NCI-H446 (cell line): ENCODE results near the gene WSB1.
"Not testable (repeated sequence)": the region's sequence is repeated elsewhere in the genome, so short reads cannot be mapped to it uniquely, and the experiment has no call there.

ENCODE experiments used
- DNase-seq, 2 experiments: peaks; one replicate each; lab custom pipeline; 2025; lab: John Stamatoyannopoulos, UW

The WSB1 gene

DNA sequence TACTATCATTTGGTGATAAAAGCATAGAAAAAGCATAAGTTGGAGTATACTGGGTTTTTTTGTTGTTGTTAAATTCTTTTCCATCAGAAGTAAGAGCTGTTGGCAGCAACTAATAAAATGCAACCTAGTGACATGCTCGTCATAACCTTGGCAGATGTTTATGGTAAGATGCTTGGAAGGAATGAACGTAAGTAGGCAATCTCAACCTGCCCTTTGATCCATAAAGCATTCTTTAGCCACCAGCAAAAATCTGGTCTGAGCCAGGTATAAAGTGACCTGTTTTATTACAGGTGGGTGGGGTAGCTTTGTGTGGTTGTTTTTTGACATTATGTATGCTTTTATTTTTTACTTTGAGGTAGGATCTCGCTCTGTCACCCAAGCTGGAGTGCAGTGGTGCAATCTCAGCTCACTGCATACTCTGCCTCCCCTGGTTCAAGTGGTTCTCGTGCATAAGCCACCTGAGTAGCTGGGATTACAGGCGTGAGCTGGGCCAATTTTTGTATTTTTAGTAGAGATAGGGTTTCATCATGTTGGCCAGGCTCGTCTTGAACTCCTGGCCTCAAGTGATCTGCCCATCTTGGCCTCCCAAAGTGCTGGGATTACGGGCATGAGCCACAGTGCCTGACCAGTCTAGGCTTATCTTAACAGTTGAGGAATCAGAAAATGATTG, 22.0 kb downstream of the WSB1 start:
- no peak for DNase-seq

DNA sequence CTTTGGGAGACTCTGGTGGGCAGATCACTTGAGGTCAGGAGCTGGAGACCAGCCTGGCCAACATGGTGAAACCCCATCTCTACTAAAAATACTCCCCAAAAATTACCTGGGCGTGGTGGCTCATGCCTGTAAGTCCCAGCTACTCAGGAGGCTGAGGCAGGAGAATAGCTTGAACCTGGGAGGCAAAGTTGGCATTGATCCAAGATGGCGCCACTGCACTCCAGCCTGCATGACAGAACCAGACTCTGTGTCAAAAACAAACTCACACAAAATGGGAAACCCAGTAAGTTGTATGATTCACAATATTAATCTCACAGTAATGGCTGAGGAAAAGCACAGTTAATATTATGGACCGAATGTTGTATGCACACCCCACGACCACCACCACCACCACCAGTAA, 24.3 kb downstream of the WSB1 start:
- no peak for DNase-seq

DNA sequence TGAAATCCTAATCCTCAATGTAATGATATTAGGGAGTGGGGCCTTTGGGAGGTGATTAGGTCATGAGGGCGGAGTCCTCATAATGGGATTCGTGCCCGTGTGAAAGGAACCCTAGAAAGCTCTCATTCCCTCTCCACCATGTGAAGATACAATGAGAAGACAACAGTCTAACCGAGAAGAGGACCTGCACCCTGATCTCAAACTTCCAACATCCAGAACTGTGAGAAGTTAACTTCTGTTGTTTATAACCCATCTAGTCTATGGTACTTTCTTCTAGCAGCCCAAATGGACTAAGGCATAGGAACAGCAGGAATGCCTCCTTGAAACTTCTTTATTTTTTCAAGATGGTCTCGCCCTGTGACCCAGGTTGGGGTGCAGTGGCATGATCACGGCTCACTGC, 24.7 kb downstream of the WSB1 start:
- DNase-seq: no peak

DNA sequence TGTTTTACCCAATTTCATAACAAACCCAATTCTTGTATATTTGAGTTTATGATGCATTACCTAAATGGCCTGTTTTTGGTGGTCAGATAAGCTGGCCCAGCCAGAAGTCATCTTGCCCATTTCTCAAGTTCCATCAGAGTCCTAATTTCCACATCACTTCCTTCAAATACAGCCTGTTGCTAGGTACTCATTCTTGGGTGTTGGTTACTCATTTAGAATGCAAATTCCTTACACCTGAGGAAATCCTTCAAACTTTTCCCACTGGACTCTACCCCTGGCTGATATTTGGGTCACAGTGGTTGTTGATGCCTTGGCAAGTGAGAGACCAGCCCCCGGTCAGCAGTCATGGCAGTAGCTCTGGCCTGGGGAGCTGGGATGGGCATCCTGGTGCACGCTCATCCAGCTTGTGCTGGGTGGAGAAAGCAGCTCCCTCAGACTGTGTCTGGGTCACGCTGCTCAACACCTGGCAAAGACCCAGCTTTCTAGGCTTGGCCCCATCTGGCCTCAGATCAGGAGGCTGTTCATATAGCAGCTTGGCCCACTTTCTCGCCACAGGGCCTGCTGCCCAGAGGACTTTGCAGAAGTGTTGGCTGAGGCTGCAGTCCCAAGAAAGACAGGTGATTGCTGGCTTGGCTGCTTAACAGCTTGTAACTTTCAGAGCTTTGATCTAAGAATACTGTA, 25.8 kb downstream of the WSB1 start:
- peak; percentile 22 to 91 for DNase-seq

DNA sequence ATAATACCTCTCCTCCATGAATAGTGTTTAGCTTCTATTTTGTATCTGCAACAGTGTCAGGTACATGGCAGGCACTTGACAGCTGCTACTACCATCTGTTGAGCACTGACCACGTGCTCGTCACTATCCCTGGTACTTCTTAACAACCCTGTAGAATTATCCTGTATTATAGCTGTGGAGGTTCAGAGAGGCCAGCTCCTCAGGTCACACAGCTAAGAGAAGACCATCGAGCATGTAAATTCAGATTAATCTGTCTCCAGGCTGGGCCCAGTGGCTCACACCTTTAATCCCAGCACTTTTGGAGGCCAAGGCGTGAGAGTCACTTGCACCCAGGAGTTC, 26.3 kb downstream of the WSB1 start:
- no peak for DNase-seq

DNA sequence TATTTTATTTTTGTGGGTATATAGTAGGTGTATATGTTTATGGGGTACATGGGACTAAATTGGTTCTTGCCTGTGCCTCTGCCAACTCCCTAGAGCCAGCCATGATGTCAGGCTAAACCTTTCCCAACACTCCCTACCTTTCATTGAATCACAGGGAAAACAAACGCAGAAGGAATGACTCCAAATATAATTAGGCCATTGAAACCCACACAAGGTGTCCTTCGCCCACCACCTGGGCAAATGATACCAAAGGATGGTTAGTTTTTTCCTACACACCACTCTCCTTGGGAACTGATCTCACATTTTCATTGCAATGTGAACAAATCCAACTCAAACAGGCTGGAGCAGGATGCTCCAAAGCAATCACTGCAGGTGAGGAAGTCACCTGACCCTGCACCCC, 27.5 kb downstream of the WSB1 start:
- DNase-seq: no peak

DNA sequence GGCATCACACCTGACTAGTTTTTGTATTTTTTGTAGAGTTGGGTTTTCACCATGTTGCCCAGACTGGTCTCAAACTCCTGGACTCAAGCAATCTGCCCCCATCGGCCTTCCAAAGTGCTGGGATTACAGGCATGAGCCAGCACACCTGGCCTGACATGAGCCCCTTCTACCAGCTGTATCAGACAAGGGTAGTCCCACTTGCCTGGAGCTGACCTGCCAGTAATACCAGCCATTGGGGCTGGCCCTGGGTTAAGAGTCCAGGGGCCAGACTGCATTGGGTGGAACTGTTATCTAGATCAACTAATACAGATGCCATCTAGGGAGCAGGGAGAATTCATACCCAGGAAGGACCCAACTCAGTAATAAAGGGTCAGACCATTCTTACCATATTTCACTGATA, 28.1 kb downstream of the WSB1 start:
- no peak for DNase-seq

DNA sequence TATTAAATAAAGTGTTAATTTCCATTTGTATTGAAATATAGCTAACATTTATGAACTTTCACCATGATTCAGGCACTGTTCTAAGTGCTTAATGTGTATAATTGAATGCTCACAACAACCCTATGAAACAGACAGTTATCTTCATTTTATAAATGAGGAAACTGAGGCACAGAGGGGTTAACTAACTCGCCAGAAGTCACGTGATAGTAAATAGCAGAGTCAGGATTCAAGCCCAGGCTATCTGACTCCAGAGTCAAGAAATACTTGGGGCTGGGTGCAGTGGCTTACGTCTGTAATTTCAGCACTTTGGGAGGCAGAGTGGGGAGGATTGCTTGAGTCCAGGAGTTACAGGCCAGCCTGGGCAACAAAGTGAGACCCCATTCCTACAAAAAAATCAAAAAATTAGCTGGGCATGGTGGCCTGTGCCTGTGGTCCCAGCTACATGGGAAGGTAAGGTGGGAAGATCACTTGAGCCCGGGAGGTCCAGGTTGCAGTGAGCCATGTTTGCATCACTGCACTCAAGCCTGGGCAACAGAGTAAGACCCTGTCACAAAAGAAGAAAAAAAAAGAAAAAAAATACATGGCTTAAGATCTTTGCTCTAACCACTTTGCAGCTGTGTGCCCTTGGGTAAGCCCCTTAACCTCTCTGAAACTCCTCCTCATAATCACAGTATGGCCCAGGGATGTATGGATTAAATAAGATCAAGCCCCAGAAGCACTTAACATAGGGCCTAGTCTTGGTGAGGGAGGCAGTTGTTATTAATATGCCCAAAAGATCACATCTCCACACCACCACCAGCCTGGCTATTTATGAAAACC, 29.0 kb downstream of the WSB1 start:
- no peak for DNase-seq

DNA sequence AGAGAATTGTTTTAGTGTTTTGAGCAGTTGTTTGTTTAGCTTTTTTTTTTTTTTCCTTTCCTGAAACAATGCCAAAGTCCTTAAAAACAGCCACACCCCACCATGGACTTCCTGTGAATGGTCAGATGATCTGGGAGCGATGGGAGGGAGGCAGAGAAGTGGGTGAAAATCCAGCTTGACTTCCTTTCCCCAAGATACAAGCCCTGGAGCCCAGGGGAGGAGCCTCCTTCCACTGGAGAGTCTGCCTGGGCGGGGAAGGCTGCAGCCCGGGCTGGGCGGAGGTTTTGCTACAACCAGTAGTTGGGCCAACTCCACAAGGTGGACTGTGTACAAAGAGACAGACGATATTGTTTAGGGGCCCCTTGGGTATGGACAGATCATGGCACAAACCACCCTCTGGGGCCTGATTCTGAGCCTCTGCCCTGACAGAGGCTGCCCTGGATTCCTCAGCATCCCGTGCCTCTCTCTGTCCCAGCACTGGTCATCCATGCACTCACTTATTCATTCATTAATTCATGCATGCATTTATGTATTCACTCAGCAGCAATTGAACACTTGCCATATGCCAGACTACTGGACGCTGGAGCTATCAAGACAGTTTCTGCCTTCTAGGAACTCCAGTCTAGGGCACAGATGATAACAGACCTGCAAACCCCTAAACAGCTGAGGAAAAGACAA, 29.8 kb downstream of the WSB1 start:
- no peak for DNase-seq

DNA sequence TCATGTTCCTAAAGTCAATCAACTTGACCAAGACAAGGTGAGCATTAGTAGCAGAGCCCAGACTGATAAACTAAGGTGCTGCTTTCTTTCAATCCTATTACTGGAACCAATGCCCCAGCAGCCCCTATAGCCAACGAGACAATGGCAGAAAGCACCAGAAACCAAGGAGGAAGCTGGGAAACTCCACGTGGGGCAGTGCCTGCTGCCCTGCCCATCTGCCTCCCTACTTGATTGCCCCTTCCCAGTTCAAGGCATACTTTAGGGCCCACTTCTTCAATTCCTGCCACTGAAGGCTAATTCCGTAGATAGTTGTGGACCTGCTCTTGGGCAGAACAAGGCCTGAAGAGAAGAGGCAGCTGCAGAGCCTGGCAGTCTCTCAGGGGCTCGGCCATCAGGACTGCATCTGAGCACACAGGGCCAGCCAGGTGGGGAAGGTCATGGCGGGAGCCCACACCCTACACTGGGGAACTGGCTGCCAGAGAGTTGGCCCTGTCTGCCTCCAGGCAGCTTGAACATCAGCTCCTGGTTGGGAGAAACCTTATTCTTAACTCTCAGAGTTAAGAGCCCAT, 30.9 kb downstream of the WSB1 start:
- DNase-seq: no peak

DNA sequence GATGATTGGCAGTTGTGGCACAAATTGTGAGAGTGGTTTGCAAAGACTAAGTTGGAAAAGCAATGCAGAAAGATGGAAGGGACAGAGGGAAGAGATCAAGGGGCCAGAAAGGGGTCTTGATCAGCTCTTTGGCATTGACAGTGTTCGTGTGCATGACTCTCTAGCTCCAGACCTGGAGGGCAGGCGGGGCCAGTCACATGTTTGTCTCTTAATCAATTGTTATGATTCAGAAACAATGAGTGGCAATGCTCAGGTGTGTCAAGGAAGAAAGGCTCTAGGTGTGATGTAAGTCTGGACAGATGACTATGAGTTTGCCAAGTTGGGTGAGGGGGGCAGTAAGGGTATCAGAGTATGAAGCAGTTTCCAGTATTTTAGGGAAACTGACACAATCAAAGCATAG, 32.1 kb downstream of the WSB1 start:
- DNase-seq: no peak

DNA sequence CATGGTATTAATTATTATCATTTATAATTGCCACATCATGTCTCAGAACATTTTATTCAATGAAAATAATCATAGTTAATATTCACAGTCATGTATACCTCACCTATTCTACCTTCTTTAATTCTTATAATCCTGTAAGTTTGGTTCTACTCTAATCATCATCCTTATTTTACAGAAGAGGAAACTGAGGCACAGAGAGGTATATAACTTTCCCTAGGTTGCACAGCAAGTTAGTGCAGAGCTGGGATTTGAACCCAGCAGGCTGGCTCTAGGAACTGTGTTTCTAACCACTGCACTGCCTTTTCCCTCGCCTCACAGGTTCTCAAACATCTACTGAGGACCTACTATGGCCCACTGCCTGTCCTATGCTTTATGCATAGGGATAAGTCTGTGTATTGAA, 32.7 kb downstream of the WSB1 start:
- DNase-seq: no peak

DNA sequence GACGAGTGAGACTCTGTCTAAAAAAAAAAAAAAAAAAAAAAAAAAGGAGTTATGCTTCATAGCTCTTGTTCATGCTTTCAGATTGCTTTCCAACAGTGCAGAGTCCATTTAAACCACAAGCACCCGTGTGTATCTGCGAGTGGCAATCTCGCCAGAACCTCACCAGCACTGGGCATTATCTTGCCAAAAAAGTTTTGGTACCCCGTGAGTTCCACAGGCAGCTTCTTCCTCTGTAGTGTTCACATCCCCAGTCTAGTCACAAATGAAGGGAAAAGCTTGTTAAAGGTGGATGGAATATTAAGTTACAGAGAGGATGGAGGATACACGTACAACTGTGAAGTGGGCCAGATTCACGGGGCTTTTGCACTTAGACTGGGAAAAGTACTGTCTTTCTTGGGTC, 33.5 kb downstream of the WSB1 start:
- no peak for DNase-seq

DNA sequence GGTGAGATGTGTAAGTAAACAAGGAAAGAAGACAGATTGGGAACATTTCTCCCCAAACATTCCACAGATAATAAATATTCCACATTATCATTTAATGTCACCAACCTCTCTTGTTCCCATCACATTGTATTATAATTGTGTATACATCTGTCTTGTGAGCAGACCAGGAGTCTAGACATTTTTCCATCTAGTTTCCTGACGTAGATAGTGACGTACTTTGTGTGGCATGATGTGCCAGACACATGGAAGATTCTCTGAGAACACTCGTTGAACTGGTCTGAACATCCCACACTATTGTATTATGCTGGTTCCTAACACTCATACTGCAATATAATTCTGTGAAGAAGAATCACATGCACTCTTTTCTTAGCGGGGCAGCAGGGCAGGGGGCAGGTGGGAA, 34.0 kb downstream of the WSB1 start:
- DNase-seq: no peak

DNA sequence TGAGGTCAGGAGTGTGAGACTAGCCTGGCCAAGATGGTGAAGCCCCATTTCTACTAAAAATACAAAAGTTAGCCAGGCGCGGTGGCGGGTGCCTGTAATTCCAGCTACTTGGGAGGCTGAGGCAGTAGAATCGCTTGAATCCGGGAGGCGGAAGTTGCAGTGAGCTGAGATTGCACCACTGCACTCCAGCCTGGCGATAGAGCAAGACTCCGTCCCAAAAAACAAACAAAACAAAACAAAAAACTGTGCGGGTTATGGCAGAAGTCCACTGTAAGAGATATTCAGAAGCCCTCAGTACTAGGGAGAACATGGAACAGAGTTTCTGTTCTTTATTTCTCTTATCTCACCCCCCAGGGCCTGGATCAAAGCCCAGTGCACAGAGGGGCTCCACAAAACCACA, 34.8 kb downstream of the WSB1 start:
- DNase-seq: not testable (repeated sequence)

DNA sequence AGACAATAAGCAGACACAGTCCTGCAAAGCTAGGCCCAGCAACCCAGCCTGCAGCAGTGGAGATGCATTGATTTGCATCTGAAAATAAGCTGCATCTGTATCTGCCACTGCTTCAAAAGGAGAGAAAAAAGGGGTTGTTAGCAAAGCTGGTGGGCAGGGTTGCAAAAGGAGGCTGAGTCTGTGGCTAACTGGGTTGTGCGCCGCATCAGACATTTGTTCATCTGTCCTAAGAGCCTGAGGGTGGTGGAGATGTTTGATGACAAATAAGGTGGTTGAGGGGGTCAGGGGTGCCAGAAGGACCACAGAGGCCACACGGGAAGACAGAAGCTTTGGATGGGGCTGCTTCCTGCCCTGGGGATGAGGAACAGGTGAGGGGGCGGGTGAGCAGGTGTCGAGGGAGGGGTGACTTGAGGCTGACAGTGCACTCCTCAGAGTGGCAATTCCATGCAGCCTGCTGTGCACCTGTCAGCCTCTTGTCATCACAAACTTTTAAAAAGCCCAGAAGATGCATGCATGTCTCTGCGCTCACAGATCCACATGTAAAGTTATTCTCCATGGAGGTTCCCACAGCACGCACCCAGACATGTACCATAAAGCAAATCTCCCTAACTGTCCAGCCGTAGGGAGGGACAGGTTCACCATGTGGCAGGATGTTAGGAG, 35.4 kb downstream of the WSB1 start:
- DNase-seq: no peak

DNA sequence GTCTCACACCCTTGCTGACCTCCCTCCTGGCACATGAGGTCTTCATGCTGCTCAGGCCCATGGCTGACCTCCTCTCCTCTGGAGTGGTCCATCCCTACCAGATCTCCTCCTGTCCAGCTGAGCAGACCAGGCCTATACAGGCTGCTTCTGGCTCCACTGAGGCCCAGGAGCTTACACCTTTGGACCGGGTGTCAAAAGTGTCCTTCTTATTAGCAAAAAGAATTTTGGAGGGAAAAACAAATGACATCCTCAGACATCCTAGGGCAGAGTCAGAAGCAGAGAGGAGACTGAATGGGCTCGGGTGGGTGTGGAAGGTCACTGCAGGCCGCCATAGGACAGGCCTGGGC, 38.1 kb downstream of the WSB1 start:
- no peak for DNase-seq

DNA sequence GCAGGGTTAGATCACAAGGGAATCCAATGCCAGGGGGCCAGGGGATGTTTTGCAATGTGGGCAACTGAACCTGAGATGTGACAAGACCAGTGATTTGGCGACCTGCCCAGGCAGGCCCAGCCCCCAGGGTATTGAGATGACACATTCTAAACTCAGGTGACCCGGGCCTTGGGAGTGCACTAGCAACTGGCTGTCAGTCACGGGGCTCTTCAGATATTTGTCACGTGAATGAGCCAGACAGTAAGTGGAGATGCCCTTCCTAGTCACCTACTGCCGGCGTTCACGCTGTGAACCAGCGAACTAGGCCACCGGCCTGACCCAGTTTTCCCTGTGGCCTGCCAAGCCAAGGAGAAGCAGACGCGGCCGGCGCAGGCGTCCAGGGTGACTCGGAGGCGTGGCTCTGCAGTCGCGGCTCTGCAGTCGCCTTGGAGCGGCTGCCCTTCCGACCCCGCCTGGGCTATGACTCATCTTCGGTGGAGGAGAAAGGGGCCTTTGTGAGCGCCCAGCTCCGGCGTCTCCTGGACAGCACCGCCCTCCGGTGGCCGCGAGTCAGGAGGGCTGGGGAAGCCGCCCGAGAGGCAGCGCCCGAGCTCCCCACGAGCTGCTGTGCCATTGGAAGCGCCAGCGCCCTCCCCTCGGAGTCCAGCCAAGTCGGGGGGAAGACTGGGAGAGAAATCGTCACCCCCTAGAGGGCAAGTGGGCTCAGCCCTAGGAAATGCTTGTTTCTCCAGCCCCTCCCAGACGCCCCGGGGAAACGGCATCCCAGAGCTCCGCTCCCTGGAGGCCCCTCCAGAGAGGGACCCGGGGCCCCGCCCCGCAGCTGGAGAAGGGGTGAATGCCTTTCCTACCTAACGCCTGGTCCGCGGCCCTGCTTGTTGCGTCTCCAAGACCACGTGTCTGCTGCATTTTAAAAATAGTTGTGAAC, 38.8 kb downstream of the WSB1 start:
- peak; percentile 56 to 90 for DNase-seq

DNA sequence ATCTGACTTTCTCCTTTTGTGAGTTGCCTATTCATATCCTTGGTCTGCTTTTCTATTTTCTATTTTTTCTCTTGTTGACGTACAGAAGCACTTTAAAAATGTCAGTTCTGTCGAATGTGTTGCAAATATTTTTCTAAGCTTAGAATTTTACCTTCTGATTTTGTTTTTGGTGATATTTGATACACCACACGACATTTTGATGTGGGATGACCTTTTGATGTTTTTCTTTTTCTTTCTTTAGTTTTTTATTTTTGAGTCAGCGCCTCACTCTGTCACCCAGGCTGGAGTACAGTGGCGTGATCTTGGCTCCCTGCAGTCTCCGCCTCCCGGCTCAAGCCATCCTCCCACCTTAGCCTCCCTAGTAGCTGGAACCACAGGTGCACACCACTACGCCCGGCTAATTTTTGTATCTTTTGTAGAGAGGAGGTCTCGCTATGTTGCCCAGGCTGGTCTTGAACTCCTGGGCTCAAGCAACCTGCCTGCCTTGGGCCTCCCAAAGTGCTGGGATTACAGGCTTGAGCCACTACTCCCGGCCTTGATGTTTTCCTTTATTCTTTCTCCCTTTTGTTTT, 39.6 kb downstream of the WSB1 start:
- no peak for DNase-seq

DNA sequence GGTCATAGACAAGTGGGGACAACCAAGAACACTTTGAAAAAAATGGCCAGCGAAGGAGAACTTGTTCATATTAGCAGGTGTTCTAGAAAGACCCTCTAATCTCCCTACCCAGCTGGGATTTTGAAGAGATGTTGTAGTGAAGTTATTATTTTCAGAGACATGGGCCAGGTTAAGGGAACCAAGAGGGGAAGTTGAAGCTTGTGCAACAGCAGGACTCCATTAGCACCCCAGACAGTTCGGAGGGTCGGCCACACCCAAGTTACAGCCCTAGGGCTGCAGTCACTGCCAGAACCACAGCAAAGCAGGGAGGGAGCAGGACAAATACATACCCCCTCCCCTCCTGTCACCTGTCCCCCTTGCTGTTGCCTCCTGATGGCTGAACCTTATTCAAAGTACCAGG, 42.3 kb downstream of the WSB1 start:
- no peak for DNase-seq
